ENCODE results near the gene FAM221B.

Gene FAM221B

GRCh38 chr9:35845824-35846771 lies 17.6 kb upstream of the FAM221B start:
- no peak for DNase-seq

- peak; percentile 15 for DNase-seq
Measured at GRCh38 chr9:35844628-35845270, 16.2 kb upstream of the FAM221B start.

- no peak for DNase-seq
Measured at GRCh38 chr9:35842795-35843194, 14.3 kb upstream of the FAM221B start.

- DNase-seq: no peak
Measured at GRCh38 chr9:35842020-35842745, 13.7 kb upstream of the FAM221B start.

GRCh38 chr9:35841645-35841900 lies 13.0 kb upstream of the FAM221B start:
- DNase-seq: no peak

- no peak for DNase-seq
Measured at GRCh38 chr9:35840881-35841644, 12.5 kb upstream of the FAM221B start.

- DNase-seq: no peak
Measured at GRCh38 chr9:35839926-35840325, 11.4 kb upstream of the FAM221B start.

GRCh38 chr9:35836595-35836994 lies 8.1 kb upstream of the FAM221B start:
- DNase-seq: no peak

GRCh38 chr9:35835766-35836165 lies 7.2 kb upstream of the FAM221B start:
- DNase-seq: no peak

GRCh38 chr9:35835216-35835632 lies 6.7 kb upstream of the FAM221B start:
- DNase-seq: no peak

GRCh38 chr9:35834260-35835215 lies 6.0 kb upstream of the FAM221B start:
- no peak for DNase-seq

GRCh38 chr9:35832814-35833213 lies 4.3 kb upstream of the FAM221B start:
- DNase-seq: no peak

- no peak for DNase-seq
Measured at GRCh38 chr9:35831040-35831439, 2.5 kb upstream of the FAM221B start.

GRCh38 chr9:35829764-35830096 lies 1.2 kb upstream of the FAM221B start:
- no peak for DNase-seq

- DNase-seq: peak; percentile 93
Measured at GRCh38 chr9:35829084-35829763, 692 bp upstream of the FAM221B start, which contains the start of gene TMEM8B. TMEM8B (plus strand) TSS chr9:35829228; CDS start chr9:35829448, 220 bp downstream.

GRCh38 chr9:35827486-35827885 lies 1.0 kb downstream of the FAM221B start:
- no peak for DNase-seq

GRCh38 chr9:35826071-35826701 lies 2.3 kb downstream of the FAM221B start:
- peak; percentile 80 for DNase-seq

- DNase-seq: no peak
Measured at GRCh38 chr9:35822926-35823325, 5.6 kb downstream of the FAM221B start.

- no peak for DNase-seq
Measured at GRCh38 chr9:35820076-35820475, 8.5 kb downstream of the FAM221B start.

- no peak for DNase-seq
Measured at GRCh38 chr9:35818341-35818740, 10.2 kb downstream of the FAM221B start.

GRCh38 chr9:35816708-35817107 lies 11.8 kb downstream of the FAM221B start:
- peak; percentile 15 for DNase-seq

Measured in NCI-H1694 (cell line).